Measurements from ENCODE around the gene KIF9.
A peak's percentile ranks its signal among the peaks of the same experiment; 100 is the strongest.
"Not testable (repeated sequence)": the region's sequence is repeated elsewhere in the genome, so short reads cannot be mapped to it uniquely, and the experiment has no call there.

Gene KIF9

GRCh38 chr3:47299381-47300318 lies 17.1 kb upstream of the KIF9 start:
- H3K9me3 Mint-ChIP-seq = no peaks in the 10 kb centered on the region
- peak overlapping the region; percentile 83 for H3K27ac Mint-ChIP-seq
- no peak for DNase-seq (ENCODE audit: low spot score in 2 of 2)
- peaks cover 30% of the 10 kb centered on the region for H3K36me3 Mint-ChIP-seq
- no peaks in the 10 kb centered on the region for H3K27me3 Mint-ChIP-seq
- peak overlapping the region; percentile 32 for H3K4me3 Mint-ChIP-seq
- ATAC-seq (ENCODE audit: low read depth) = no peak
- peaks cover 50% of the 10 kb centered on the region for H3K4me1 Mint-ChIP-seq

GRCh38 chr3:47298439-47298838 lies 15.8 kb upstream of the KIF9 start:
- Mint-ChIP-seq H3K36me3 (peaks cover 33% of the 10 kb centered on the region), H3K27ac (peak overlapping the region; percentile 83), H3K9me3 (no peaks in the 10 kb centered on the region), H3K4me3 (no peak overlapping the region), H3K4me1 (peaks cover 60% of the 10 kb centered on the region), H3K27me3 (no peaks in the 10 kb centered on the region)
- ATAC-seq (ENCODE audit: low read depth) (no peak), DNase-seq (ENCODE audit: low spot score in 2 of 2) (no peak)

- ATAC-seq (ENCODE audit: low read depth) (peak; percentile 33), DNase-seq (ENCODE audit: low spot score in 2 of 2) (no peak)
- H3K27me3 Mint-ChIP-seq = no peaks in the 10 kb centered on the region
- peak overlapping the region; percentile 92 for H3K27ac Mint-ChIP-seq
- peak overlapping the region; percentile 52 for H3K4me3 Mint-ChIP-seq
- H3K9me3 Mint-ChIP-seq = no peaks in the 10 kb centered on the region
- peaks cover 24% of the 10 kb centered on the region for H3K36me3 Mint-ChIP-seq
- H3K4me1 Mint-ChIP-seq = peaks cover 61% of the 10 kb centered on the region
Measured at GRCh38 chr3:47296562-47297302, 14.1 kb upstream of the KIF9 start.

- no peaks in the 10 kb centered on the region for H3K27me3 Mint-ChIP-seq
- peaks cover 18% of the 10 kb centered on the region for H3K36me3 Mint-ChIP-seq
- ATAC-seq (ENCODE audit: low read depth) (peak; percentile 55), DNase-seq (ENCODE audit: low spot score in 2 of 2) (no peak)
- peak overlapping the region; percentile 92 for H3K27ac Mint-ChIP-seq
- H3K4me3 Mint-ChIP-seq = peak overlapping the region; percentile 52
- H3K4me1 Mint-ChIP-seq = peaks cover 63% of the 10 kb centered on the region
- no peaks in the 10 kb centered on the region for H3K9me3 Mint-ChIP-seq
Measured at GRCh38 chr3:47295976-47296375, 13.4 kb upstream of the KIF9 start.

- Mint-ChIP-seq H3K4me3 (no peak overlapping the region), H3K4me1 (peaks cover 70% of the 10 kb centered on the region), H3K27ac (peak overlapping the region; percentile 92), H3K27me3 (no peaks in the 10 kb centered on the region), H3K9me3 (no peaks in the 10 kb centered on the region), H3K36me3 (peaks cover 18% of the 10 kb centered on the region)
- no peak for DNase-seq (ENCODE audit: low spot score in 2 of 2)
- no peak for ATAC-seq (ENCODE audit: low read depth)
Measured at GRCh38 chr3:47295322-47295721, 12.7 kb upstream of the KIF9 start.

- H3K27ac Mint-ChIP-seq = peak overlapping the region; percentile 45
- H3K27me3 Mint-ChIP-seq = no peaks in the 10 kb centered on the region
- DNase-seq (ENCODE audit: low spot score in 2 of 2) (no peak), ATAC-seq (ENCODE audit: low read depth) (no peak)
- H3K36me3 Mint-ChIP-seq = peaks cover 16% of the 10 kb centered on the region
- no peaks in the 10 kb centered on the region for H3K9me3 Mint-ChIP-seq
- H3K4me3 Mint-ChIP-seq = no peak overlapping the region
- H3K4me1 Mint-ChIP-seq = peaks cover 72% of the 10 kb centered on the region
Measured at GRCh38 chr3:47294392-47294791, 11.8 kb upstream of the KIF9 start.

GRCh38 chr3:47293822-47294221 lies 11.2 kb upstream of the KIF9 start:
- Mint-ChIP-seq H3K27me3 (no peaks in the 10 kb centered on the region), H3K9me3 (no peaks in the 10 kb centered on the region), H3K36me3 (peaks cover 18% of the 10 kb centered on the region), H3K4me3 (no peak overlapping the region), H3K27ac (peak overlapping the region; percentile 45), H3K4me1 (peaks cover 71% of the 10 kb centered on the region)
- DNase-seq (ENCODE audit: low spot score in 2 of 2) = no peak
- no peak for ATAC-seq (ENCODE audit: low read depth)

GRCh38 chr3:47291754-47292420 lies 9.3 kb upstream of the KIF9 start:
- peak overlapping the region; percentile 47 for H3K4me3 Mint-ChIP-seq
- peaks cover 65% of the 10 kb centered on the region for H3K4me1 Mint-ChIP-seq
- H3K27me3 Mint-ChIP-seq, H3K9me3 Mint-ChIP-seq: not testable (repeated sequence)
- peak in 1 of 2 donors; percentile 14 for DNase-seq (ENCODE audit: low spot score in 2 of 2)
- H3K27ac Mint-ChIP-seq = peak overlapping the region; percentile 87
- H3K36me3 Mint-ChIP-seq = peaks cover 22% of the 10 kb centered on the region
- ATAC-seq (ENCODE audit: low read depth) = peak; percentile 80

GRCh38 chr3:47291158-47291753 lies 8.7 kb upstream of the KIF9 start:
- H3K4me3 Mint-ChIP-seq = peak overlapping the region; percentile 47
- DNase-seq (ENCODE audit: low spot score in 2 of 2) (no peak), ATAC-seq (ENCODE audit: low read depth) (peak; percentile 9)
- peaks cover 23% of the 10 kb centered on the region for H3K36me3 Mint-ChIP-seq
- H3K27ac Mint-ChIP-seq = peak overlapping the region; percentile 87
- no peaks in the 10 kb centered on the region for H3K9me3 Mint-ChIP-seq
- H3K4me1 Mint-ChIP-seq = peaks cover 59% of the 10 kb centered on the region
- no peaks in the 10 kb centered on the region for H3K27me3 Mint-ChIP-seq

- ATAC-seq (ENCODE audit: low read depth) (no peak), DNase-seq (ENCODE audit: low spot score in 2 of 2) (no peak)
- peaks cover 17% of the 10 kb centered on the region for H3K36me3 Mint-ChIP-seq
- peak overlapping the region; percentile 26 for H3K27ac Mint-ChIP-seq
- H3K4me1 Mint-ChIP-seq = peaks cover 50% of the 10 kb centered on the region
- H3K27me3 Mint-ChIP-seq = no peaks in the 10 kb centered on the region
- no peaks in the 10 kb centered on the region for H3K9me3 Mint-ChIP-seq
- H3K4me3 Mint-ChIP-seq = no peak overlapping the region
Measured at GRCh38 chr3:47288966-47289910, 6.6 kb upstream of the KIF9 start.

GRCh38 chr3:47283591-47284364 lies 1.2 kb upstream of the KIF9 start:
- ATAC-seq (ENCODE audit: low read depth) = no peak
- peaks cover 25% of the 10 kb centered on the region for H3K4me1 Mint-ChIP-seq
- peak overlapping the region; percentile 98 for H3K27ac Mint-ChIP-seq
- peak overlapping the region; percentile 94 for H3K4me3 Mint-ChIP-seq
- no peaks in the 10 kb centered on the region for H3K27me3 Mint-ChIP-seq
- H3K9me3 Mint-ChIP-seq = no peaks in the 10 kb centered on the region
- H3K36me3 Mint-ChIP-seq = peaks cover 13% of the 10 kb centered on the region
- no peak for DNase-seq (ENCODE audit: low spot score in 2 of 2)

GRCh38 chr3:47283193-47283537 lies 566 bp upstream of the KIF9 start:
- no peaks in the 10 kb centered on the region for H3K27me3 Mint-ChIP-seq
- peak overlapping the region; percentile 98 for H3K27ac Mint-ChIP-seq
- H3K4me3 Mint-ChIP-seq = peak overlapping the region; percentile 94
- DNase-seq (ENCODE audit: low spot score in 2 of 2) (no peak), ATAC-seq (ENCODE audit: low read depth) (peak; percentile 2)
- H3K4me1 Mint-ChIP-seq = peaks cover 23% of the 10 kb centered on the region
- peaks cover 11% of the 10 kb centered on the region for H3K36me3 Mint-ChIP-seq
- no peaks in the 10 kb centered on the region for H3K9me3 Mint-ChIP-seq

Measured in memory B cell (primary cell).